GM12878 (cell line): ENCODE data around the gene ERCC3. TPM values are rescaled to one million over a fixed set of nuclear protein-coding genes. Genes with fewer than 3 reads are reported as not detected.
A peak's percentile ranks its signal among the peaks of the same experiment; 100 is the strongest.

Experiments used
- ATAC-seq: fragments of 200-7000 bp; cut with Tn5 transposase; 3 replicates; pipeline ENCODE4 v1.9.1; 2020; ENCODE audit warnings: mild to moderate bottlenecking, moderate library complexity
- BruUV-seq: library from RNA; stranded (reverse); fragments of 400-500 nt; replicated peaks from 2 replicates; lab custom pipeline; 2021; lab: Mats Ljungman, UMichigan
- CTCF ChIA-PET: fragments of 300-600 bp; sonication (Branson Sonifier 250); formaldehyde crosslinking; extraction: SDS; loops from one replicate; lab custom pipeline; 2021; ENCODE audit warnings: inconsistent platforms; lab: Yijun Ruan, JAX
- POLR2A ChIA-PET: fragments of 350-600 bp; formaldehyde crosslinking; extraction: SDS; loops from one replicate; lab custom pipeline; 2021; ENCODE audit warnings: inconsistent platforms; lab: Charles Lee
- RAD21 ChIA-PET: fragments of 300-600 bp; sonication (Branson Sonifier 250); formaldehyde crosslinking; loops from one replicate; lab custom pipeline; 2023; ENCODE audit warnings: antibody characterized with exemption; ENCODE audit not compliant: unreplicated experiment; lab: Charles Lee
- SMC1A ChIA-PET: fragments of 300-600 bp; sonication (Branson Sonifier 250); formaldehyde crosslinking; loops from one replicate; lab custom pipeline; 2023; ENCODE audit not compliant: unreplicated experiment, uncharacterized antibody; lab: Charles Lee
- DNase-seq: peaks from one replicate; pipeline ENCODE4 v3.0.0-alpha.2; 2011; ENCODE audit warnings: low read depth, low spot score
- FAIRE-seq: peaks from 3 replicates; lab custom pipeline; 2011; peaks lifted over from hg19 to GRCh38; lab: Jason Lieb, UNC
- H2AFZ ChIP-seq: 2 replicates; pipeline ENCODE4 v1.6.0; 2011; ENCODE audit warnings: low read depth, low read length, control low read depth; ENCODE audit not compliant: control insufficient read depth
- H3K27ac ChIP-seq: 2 replicates; pipeline ENCODE4 v1.5.1; 2011; ENCODE audit warnings: control low read depth; ENCODE audit not compliant: control insufficient read depth, insufficient read depth
- H3K27me3 ChIP-seq, 2 experiments: replicated peaks in 1 of 2; 2 replicates each; pipeline versions ENCODE4 v1.6.0 to v1.6.1; 2011; ENCODE audit warnings: low read length in 1 of 2; ENCODE audit not compliant: control insufficient read depth in 2 of 2, insufficient read depth in 2 of 2
- H3K36me3 ChIP-seq, 2 experiments: 2 replicates each; pipeline ENCODE4 v1.5.1; 2011; ENCODE audit warnings: low read length in 1 of 2; ENCODE audit not compliant: control insufficient read depth in 2 of 2, insufficient read depth in 2 of 2
- H3K4me1 ChIP-seq: 2 replicates; pipeline ENCODE4 v1.6.1; 2011; ENCODE audit warnings: mild to moderate bottlenecking, low read length, moderate library complexity, mixed read lengths; ENCODE audit not compliant: control insufficient read depth, insufficient read depth
- H3K4me2 ChIP-seq: 2 replicates; pipeline ENCODE4 v1.6.0; 2011; ENCODE audit warnings: control low read depth; ENCODE audit not compliant: control insufficient read depth, insufficient read depth
- H3K4me3 ChIP-seq: fragments of 200-600 bp; sonication (generic); 2 replicates; pipeline ENCODE4 v1.5.1; 2016
- H3K79me2 ChIP-seq: 2 replicates; pipeline ENCODE4 v1.6.0; 2011; ENCODE audit warnings: low read length; ENCODE audit not compliant: control insufficient read depth, insufficient read depth
- H3K9ac ChIP-seq: 2 replicates; pipeline ENCODE4 v1.8.0; 2011; ENCODE audit warnings: low read length, control low read depth, mixed read lengths; ENCODE audit not compliant: control insufficient read depth, insufficient read depth
- H3K9me3 ChIP-seq: replicated peaks from 3 replicates; pipeline ENCODE4 v1.5.1; 2011; ENCODE audit warnings: mild to moderate bottlenecking, low read length; ENCODE audit not compliant: control insufficient read depth, insufficient read depth
- H4K20me1 ChIP-seq: 2 replicates; pipeline ENCODE4 v1.6.0; 2011; ENCODE audit not compliant: control insufficient read depth, insufficient read depth
- ATF2 ChIP-seq: IDR thresholded peaks from 2 replicates; pipeline ENCODE4 v1.6.1; 2012; ENCODE audit warnings: low read length, inconsistent platforms
- ATF7 ChIP-seq: fragments of 450-650 bp; IDR thresholded peaks from 2 replicates; pipeline ENCODE4 v1.6.1; 2016; ENCODE audit warnings: low read depth, mild to moderate bottlenecking
- CUX1 ChIP-seq: IDR thresholded peaks from 2 replicates; pipeline ENCODE4 v1.6.1; 2012; ENCODE audit warnings: improper control_type of control experiment, low read depth, low read length; ENCODE audit not compliant: insufficient replicate concordance
- ZSCAN29 ChIP-seq: fragments of 450-650 bp; IDR thresholded peaks from 2 replicates; pipeline ENCODE4 v1.6.1; 2017; ENCODE audit warnings: mild to moderate bottlenecking, moderate library complexity
- WGBS: methylation state at CpG from one replicate; pipeline ENCODE4 v1.1.6; 2016; ENCODE audit warnings: low lambda C conversion rate; ENCODE audit not compliant: insufficient replicate concordance, insufficient coverage; ENCODE audit errors: missing lambda C conversion rate; 5-methylcytosine and 5-hydroxymethylcytosine counted together
- in situ Hi-C: fragments of 300-500 bp; cut with MboI; formaldehyde crosslinking; loops from 9 replicates; pipeline ENCODE4 v1.14.3; 2018; ENCODE audit warnings: mixed read lengths
- intact Hi-C: fragments of 100-400 bp; cut with micrococcal nuclease; formaldehyde crosslinking; loops from one replicate; pipeline ENCODE4 v1.14.2; 2022; ENCODE audit not compliant: unreplicated experiment
- polyA plus RNA-seq, 11 experiments: library from polyadenylated mRNA; depleted of rRNA in 4 of 11; unstranded in 6 of 11; stranded (reverse) in 5 of 11; fragments of >200 nt; fragmentation: Nextera tagmentation in 4 of 11; fragmentation: Illumina TruSeq in 1 of 11; extraction: Ambion mirVana in 4 of 11; extraction: Trizol in 1 of 11; gene quantifications; 1 replicate in 1 of 11; 2 replicates in 10 of 11; pipeline versions ENCODE4 v1.2.1 to v1.2.3, GENCODE V29; 2011 to 2016; ENCODE audit warnings: inconsistent platforms in 2 of 11, missing spikeins in 2 of 11, low read depth in 1 of 11
- total RNA-seq, 4 experiments: library from RNA; depleted of rRNA in 3 of 4; stranded (reverse); fragments of >200 nt in 3 of 4; fragmentation: Illumina TruSeq in 1 of 4; extraction: Trizol in 1 of 4; gene quantifications; 2 replicates each; pipeline versions ENCODE4 v1.2.1 to v1.2.3, GENCODE V29; 2013 to 2021

The ERCC3 gene
- total and polyA plus RNA-seq, 10 of the 15 experiments (the other 5 are each of a cell fraction or from before 2014, with no cell fraction given) = 17.1 to 64.8 (median 42.8) TPM

GRCh38 chr2:127308586-127309138 lies 14.7 kb upstream of the ERCC3 start:
- ATAC-seq (no peak), FAIRE-seq (no peak), DNase-seq (no peak)
- peaks cover 14% of the 10 kb centered on the region for H3K4me1 ChIP-seq
- no TSS peak for BruUV-seq
- no peaks in the 10 kb centered on the region for H3K79me2 ChIP-seq
- intact Hi-C loops = no loop called here
- no peak overlapping the region for H3K27ac ChIP-seq
- no peak overlapping the region for H3K4me3 ChIP-seq
- 97% methylated on average over 7 of the region's 7 CpGs for WGBS
- ChIA-PET POLR2A (interaction anchor here (0.7 kb wide), 1 partner anchor 12 kb away, joined by 3 read pairs; no protein-coding TSS in a partner anchor), RAD21 (no interaction called here), SMC1A (interaction anchor here (0.7 to 1.4 kb wide), 3 partner anchors 19 to 103 kb away, joined by 3 read pairs; no protein-coding TSS in a partner anchor), CTCF (interaction anchor here (1.2 kb wide), 1 partner anchor 171 kb away, joined by 6 read pairs; no protein-coding TSS in a partner anchor)
- no peaks in the 10 kb centered on the region for H3K9me3 ChIP-seq
- no peak overlapping the region for H2AFZ ChIP-seq
- peaks cover 3 to 23% of the 10 kb centered on the region in 2 experiments for H3K36me3 ChIP-seq
- no peaks in the 10 kb centered on the region for H4K20me1 ChIP-seq
- no peak for TF ChIP-seq ZSCAN29
- H3K9ac ChIP-seq = no peak overlapping the region
- no peak overlapping the region for H3K4me2 ChIP-seq
- in situ Hi-C loops = no loop called here
- no peaks in the 10 kb centered on the region for H3K27me3 ChIP-seq

- no peak overlapping the region; the same call in 1 of the 2 replicates for H2AFZ ChIP-seq
- in situ Hi-C loops (no loop called here), intact Hi-C loops (no loop called here)
- TSS peak; percentile 49 for BruUV-seq
- ChIA-PET POLR2A (no interaction called here), RAD21 (no interaction called here), CTCF (interaction anchor here (0.7 to 1.1 kb wide), 2 partner anchors 171 to 227 kb away, joined by 3 to 4 read pairs; no protein-coding TSS in a partner anchor), SMC1A (interaction anchor here (0.9 to 1.7 kb wide), 3 partner anchors 9 to 173 kb away, joined by 3 to 5 read pairs (median 4); partner anchors contain the start of gene ERCC3)
- peak overlapping the region; percentile 31 for H3K27ac ChIP-seq
- ATAC-seq (no peak; the same call in 2 of the 3 replicates), FAIRE-seq (no peak), DNase-seq (no peak)
- 65% methylated on average over 4 of the region's 4 CpGs for WGBS
- H3K79me2 ChIP-seq = no peaks in the 10 kb centered on the region
- no peaks in the 10 kb centered on the region for H4K20me1 ChIP-seq
- H3K4me2 ChIP-seq = peak overlapping the region; percentile 50; the same call in 1 of the 2 replicates
- peaks cover 6% of the 10 kb centered on the region; the same call in 1 of the 2 replicates for H3K4me1 ChIP-seq
- no peak for TF ChIP-seq CUX1
- TF ChIP-seq ATF2 = peak; percentile 61
- TF ChIP-seq ATF7 = peak; percentile 53
- H3K36me3 ChIP-seq = peaks cover 2 to 15% of the 10 kb centered on the region in 2 experiments
- no peak overlapping the region for H3K4me3 ChIP-seq
- H3K27me3 ChIP-seq = no peaks in the 10 kb centered on the region
- no peak overlapping the region for H3K9ac ChIP-seq
- no peaks in the 10 kb centered on the region for H3K9me3 ChIP-seq
Observed at GRCh38 chr2:127305990-127306585, 12.1 kb upstream of the ERCC3 start.
